ENCODE results near the gene RASSF5. TPM values are rescaled to one million over a fixed set of nuclear protein-coding genes. Genes with fewer than 3 reads are reported as not detected.

Gene RASSF5
- total RNA-seq, 2 experiments from 2014 or later: 184 to 216 TPM

GRCh38 chr1:206538086-206538770, 30.9 kb downstream of the RASSF5 start:
- H3K27ac Mint-ChIP-seq: no peak overlapping the region
- H3K4me1 Mint-ChIP-seq: peaks cover 1% of the 10 kb centered on the region
- DNase-seq: no peak
- no peaks in the 10 kb centered on the region for H3K27me3 Mint-ChIP-seq
- CTCF ChIA-PET: interaction anchor here (1.1 to 15.9 kb wide), 3 partner anchors 31 to 48 kb away, joined by 3 to 381 read pairs (median 5); partner anchors contain the start of gene RASSF5
- ATAC-seq: no peak
- H3K36me3 Mint-ChIP-seq: no peaks in the 10 kb centered on the region
- H3K9me3 Mint-ChIP-seq (ENCODE audit: low read depth): no peaks in the 10 kb centered on the region
- no peak overlapping the region for H3K4me3 Mint-ChIP-seq

- Mint-ChIP-seq H3K4me3 (no peak overlapping the region), H3K4me1 (peaks cover 1% of the 10 kb centered on the region), H3K27ac (no peak overlapping the region), H3K27me3 (no peaks in the 10 kb centered on the region), H3K9me3 (ENCODE audit: low read depth) (no peaks in the 10 kb centered on the region), H3K36me3 (no peaks in the 10 kb centered on the region)
- DNase-seq (no peak), ATAC-seq (no peak)
- CTCF ChIA-PET: interaction anchor here (1.7 to 15.9 kb wide), 2 partner anchors 42 to 49 kb away, joined by 5 to 381 read pairs; no protein-coding TSS in a partner anchor
These were observed 31.7 kb downstream of the RASSF5 start for GRCh38 chr1:206538901-206539640.

GRCh38 chr1:206540044-206540780, 32.9 kb downstream of the RASSF5 start:
- CTCF ChIA-PET: interaction anchor here (1.1 to 15.9 kb wide), 4 partner anchors 11 to 95 kb away, joined by 3 to 381 read pairs (median 7); partner anchors contain the start of gene DYRK3
- no peak overlapping the region for H3K4me3 Mint-ChIP-seq
- H3K27me3 Mint-ChIP-seq: no peaks in the 10 kb centered on the region
- no peaks in the 10 kb centered on the region for H3K36me3 Mint-ChIP-seq
- ATAC-seq (no peak), DNase-seq (no peak)
- H3K4me1 Mint-ChIP-seq: peaks cover 10% of the 10 kb centered on the region
- no peaks in the 10 kb centered on the region for H3K9me3 Mint-ChIP-seq (ENCODE audit: low read depth)
- no peak overlapping the region for H3K27ac Mint-ChIP-seq

GRCh38 chr1:206541236-206541833, 34.0 kb downstream of the RASSF5 start:
- H3K9me3 Mint-ChIP-seq (ENCODE audit: low read depth): no peaks in the 10 kb centered on the region
- H3K27ac Mint-ChIP-seq: no peak overlapping the region
- no peaks in the 10 kb centered on the region for H3K27me3 Mint-ChIP-seq
- no peaks in the 10 kb centered on the region for H3K36me3 Mint-ChIP-seq
- H3K4me1 Mint-ChIP-seq: peaks cover 13% of the 10 kb centered on the region
- H3K4me3 Mint-ChIP-seq: no peak overlapping the region
- CTCF ChIA-PET: interaction anchor here (1.1 to 15.9 kb wide), 9 partner anchors 10 to 123 kb away, joined by 3 to 381 read pairs (median 4); partner anchors contain the start of genes DYRK3 and EIF2D
- no peak for ATAC-seq
- DNase-seq: no peak

GRCh38 chr1:206544562-206545257, 37.4 kb downstream of the RASSF5 start:
- no peaks in the 10 kb centered on the region for H3K9me3 Mint-ChIP-seq (ENCODE audit: low read depth)
- no peaks in the 10 kb centered on the region for H3K36me3 Mint-ChIP-seq
- DNase-seq (peak; percentile 86), ATAC-seq (peak; percentile 92)
- H3K27ac Mint-ChIP-seq: peak overlapping the region; percentile 28
- CTCF ChIA-PET: interaction anchor here (0.7 to 15.9 kb wide), 48 partner anchors 9 to 352 kb away, joined by 3 to 381 read pairs (median 4); partner anchors contain the start of genes DYRK3, EIF2D, IKBKE and IL24
- H3K4me3 Mint-ChIP-seq: no peak overlapping the region
- H3K4me1 Mint-ChIP-seq: peaks cover 13% of the 10 kb centered on the region
- H3K27me3 Mint-ChIP-seq: no peaks in the 10 kb centered on the region

- Mint-ChIP-seq H3K9me3 (ENCODE audit: low read depth) (no peaks in the 10 kb centered on the region), H3K27me3 (no peaks in the 10 kb centered on the region), H3K36me3 (no peaks in the 10 kb centered on the region), H3K4me1 (peaks cover 13% of the 10 kb centered on the region), H3K27ac (no peak overlapping the region), H3K4me3 (no peak overlapping the region)
- CTCF ChIA-PET: interaction anchor here (0.7 to 15.9 kb wide), 46 partner anchors 10 to 147 kb away, joined by 3 to 381 read pairs (median 6); partner anchors contain the start of genes DYRK3, EIF2D, IKBKE and RASSF5
- ATAC-seq: peak; percentile 5
- DNase-seq: no peak
These were observed 38.0 kb downstream of the RASSF5 start for GRCh38 chr1:206545351-206545750.

GRCh38 chr1:206547104-206547503, 39.8 kb downstream of the RASSF5 start:
- ATAC-seq (no peak), DNase-seq (no peak)
- H3K27ac Mint-ChIP-seq: no peak overlapping the region
- H3K4me1 Mint-ChIP-seq: peaks cover 18% of the 10 kb centered on the region
- CTCF ChIA-PET: interaction anchor here (2.3 to 15.9 kb wide), 6 partner anchors 13 to 113 kb away, joined by 11 to 381 read pairs (median 16); partner anchors contain the start of genes EIF2D and IKBKE
- H3K36me3 Mint-ChIP-seq: no peaks in the 10 kb centered on the region
- H3K4me3 Mint-ChIP-seq: no peak overlapping the region
- H3K27me3 Mint-ChIP-seq: no peaks in the 10 kb centered on the region
- no peaks in the 10 kb centered on the region for H3K9me3 Mint-ChIP-seq (ENCODE audit: low read depth)

- Mint-ChIP-seq H3K27me3 (no peaks in the 10 kb centered on the region), H3K9me3 (ENCODE audit: low read depth) (no peaks in the 10 kb centered on the region), H3K27ac (no peak overlapping the region), H3K36me3 (no peaks in the 10 kb centered on the region), H3K4me1 (peaks cover 39% of the 10 kb centered on the region), H3K4me3 (no peak overlapping the region)
- no peak for DNase-seq
- no peak for ATAC-seq
- CTCF ChIA-PET: interaction anchor here (0.8 to 21.2 kb wide), 5 partner anchors 9 to 62 kb away, joined by 4 to 490 read pairs (median 13); partner anchors contain the start of gene EIF2D
These were observed 43.1 kb downstream of the RASSF5 start for GRCh38 chr1:206550446-206550845.

- CTCF ChIA-PET: interaction anchor here (0.7 to 21.2 kb wide), 18 partner anchors 10 to 138 kb away, joined by 3 to 490 read pairs (median 4); partner anchors contain the start of genes DYRK3, EIF2D and RASSF5
- H3K9me3 Mint-ChIP-seq (ENCODE audit: low read depth): no peaks in the 10 kb centered on the region
- ATAC-seq: no peak
- peak overlapping the region; percentile 88 for H3K27ac Mint-ChIP-seq
- no peaks in the 10 kb centered on the region for H3K36me3 Mint-ChIP-seq
- H3K27me3 Mint-ChIP-seq: no peaks in the 10 kb centered on the region
- peaks cover 47% of the 10 kb centered on the region for H3K4me1 Mint-ChIP-seq
- DNase-seq: no peak
- no peak overlapping the region for H3K4me3 Mint-ChIP-seq
These were observed 44.1 kb downstream of the RASSF5 start for GRCh38 chr1:206551296-206551985.

- H3K9me3 Mint-ChIP-seq (ENCODE audit: low read depth): no peaks in the 10 kb centered on the region
- peaks cover 49% of the 10 kb centered on the region for H3K4me1 Mint-ChIP-seq
- H3K27ac Mint-ChIP-seq: peak overlapping the region; percentile 88
- peak overlapping the region; percentile 52 for H3K4me3 Mint-ChIP-seq
- H3K36me3 Mint-ChIP-seq: no peaks in the 10 kb centered on the region
- no peaks in the 10 kb centered on the region for H3K27me3 Mint-ChIP-seq
- CTCF ChIA-PET: interaction anchor here (0.7 to 21.2 kb wide), 17 partner anchors 11 to 138 kb away, joined by 3 to 490 read pairs (median 5); partner anchors contain the start of genes DYRK3, EIF2D and RASSF5
- peak; percentile 93 for DNase-seq
- peak; percentile 84 for ATAC-seq
These were observed 44.6 kb downstream of the RASSF5 start for GRCh38 chr1:206551986-206552326.

- Mint-ChIP-seq H3K27me3 (no peaks in the 10 kb centered on the region), H3K4me1 (peaks cover 49% of the 10 kb centered on the region), H3K9me3 (ENCODE audit: low read depth) (no peaks in the 10 kb centered on the region), H3K36me3 (peaks cover 18% of the 10 kb centered on the region), H3K4me3 (no peak overlapping the region), H3K27ac (no peak overlapping the region)
- no peak for DNase-seq
- CTCF ChIA-PET: interaction anchor here (0.7 to 21.2 kb wide), 6 partner anchors 9 to 160 kb away, joined by 3 to 490 read pairs (median 32); partner anchors contain the start of gene EIF2D
- ATAC-seq: no peak
These were observed 46.9 kb downstream of the RASSF5 start for GRCh38 chr1:206554211-206554610.

Measured in activated CD8-positive, alpha-beta memory T cell treated with anti-CD3 and anti-CD28 coated beads, Interleukin-2, amount 10 ng/mL, durations not matched to agents 7 days and 5 days (primary cell).